Kidney epithelial cell (primary cell): ENCODE data around the gene SCNN1B. TPM values are rescaled to one million over a fixed set of nuclear protein-coding genes. Genes with fewer than 3 reads are reported as not detected.

Experiments used
- DNase-seq: peaks from one replicate; pipeline ENCODE4 v3.0.0-alpha.2; 2010; ENCODE audit warnings: low read depth
- H3K27me3 ChIP-seq: 2 replicates; pipeline ENCODE4 v1.6.0; 2011; ENCODE audit warnings: low read length; ENCODE audit not compliant: control insufficient read depth, insufficient read depth
- H3K36me3 ChIP-seq: 2 replicates; pipeline ENCODE4 v1.5.1; 2011; ENCODE audit warnings: low read length; ENCODE audit not compliant: control insufficient read depth, insufficient read depth
- H3K4me3 ChIP-seq: 2 replicates; pipeline ENCODE4 v1.5.1; 2011; ENCODE audit warnings: low read depth, mild to moderate bottlenecking, control low read depth, low read length
- CTCF ChIP-seq: IDR thresholded peaks from 2 replicates; pipeline ENCODE4 v1.5.1; 2011; ENCODE audit warnings: mild to moderate bottlenecking, moderate library complexity, low read length, control low read depth, inconsistent platforms; ENCODE audit not compliant: insufficient read depth, poor library complexity, severe bottlenecking
- total RNA-seq: library from RNA; depleted of rRNA; stranded (reverse); fragments of >200 nt; gene quantifications from 2 replicates; pipeline ENCODE4 v1.2.3, GENCODE V29; 2015

The SCNN1B gene
- total RNA-seq, 1 donor from 2014 or later: 0.38 TPM

GRCh38 chr16:23334457-23334853 lies 32.4 kb downstream of the SCNN1B start:
- Histone ChIP-seq H3K4me3 (no peak overlapping the region), H3K27me3 (no peaks in the 10 kb centered on the region), H3K36me3 (no peaks in the 10 kb centered on the region)
- TF ChIP-seq CTCF: no peak
- DNase-seq: no peak

- no peak for TF ChIP-seq CTCF
- Histone ChIP-seq H3K27me3 (no peaks in the 10 kb centered on the region), H3K4me3 (no peak overlapping the region), H3K36me3 (no peaks in the 10 kb centered on the region)
- no peak for DNase-seq
These were observed 32.8 kb downstream of the SCNN1B start for GRCh38 chr16:23334950-23335349.

DNA sequence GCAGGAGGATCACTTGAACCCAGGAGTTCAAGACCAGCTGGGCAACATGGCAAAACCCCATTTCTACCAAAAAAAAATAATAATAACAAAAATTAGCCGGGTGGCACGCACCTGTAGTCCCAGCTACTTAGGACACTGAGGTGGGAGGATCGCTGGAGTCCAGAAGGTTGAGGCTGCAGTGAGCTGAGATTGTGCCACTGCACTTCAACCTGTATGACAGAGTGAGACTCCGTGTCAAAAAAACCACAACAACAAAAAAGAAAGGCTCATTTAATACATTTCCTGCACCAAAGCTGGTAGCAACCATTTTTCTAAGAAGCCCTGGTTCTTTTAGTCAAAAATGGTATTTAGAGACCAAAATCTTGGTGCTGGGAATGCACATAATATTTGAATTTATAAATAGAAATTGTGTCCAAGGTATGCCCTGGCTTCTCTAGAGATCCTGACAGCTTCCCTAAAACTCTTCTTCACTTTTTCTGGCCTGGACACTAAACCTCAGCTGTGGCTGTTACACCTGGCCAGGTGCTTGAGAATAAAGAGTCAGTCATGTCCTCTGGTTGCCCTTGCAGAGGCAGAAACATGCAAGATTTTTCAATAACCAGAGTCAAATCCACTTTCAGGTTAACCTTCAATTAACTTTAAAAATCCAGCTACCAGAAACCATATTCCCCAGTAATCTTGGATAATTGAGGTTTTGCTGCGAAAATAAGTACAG lies 35.9 kb downstream of the SCNN1B start:
- Histone ChIP-seq H3K4me3 (no peak overlapping the region), H3K36me3 (no peaks in the 10 kb centered on the region), H3K27me3 (no peaks in the 10 kb centered on the region)
- no peak for DNase-seq
- TF ChIP-seq CTCF: no peak

DNA sequence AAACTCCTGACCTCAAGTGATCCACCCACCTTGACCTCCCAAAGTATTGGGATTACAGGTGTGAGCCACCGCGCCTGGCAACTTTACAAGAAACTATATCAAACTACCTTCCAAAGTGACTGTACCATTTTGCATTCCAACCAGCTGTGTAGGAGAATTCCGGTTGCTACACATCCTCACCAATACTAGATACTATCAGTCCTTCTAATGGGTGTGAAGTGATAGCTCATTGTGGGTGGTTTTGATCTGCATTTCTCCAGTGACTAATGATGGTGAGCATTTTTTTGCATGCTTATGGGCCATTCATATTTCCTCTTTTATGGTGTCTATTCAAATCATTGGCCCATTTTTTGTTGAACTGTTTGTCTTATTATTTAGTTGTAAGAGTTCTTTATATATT lies 37.7 kb downstream of the SCNN1B start:
- no peaks in the 10 kb centered on the region for H3K36me3 ChIP-seq
- H3K4me3 ChIP-seq: no peak overlapping the region
- no peak for DNase-seq
- no peak for TF ChIP-seq CTCF
- no peaks in the 10 kb centered on the region for H3K27me3 ChIP-seq

DNA sequence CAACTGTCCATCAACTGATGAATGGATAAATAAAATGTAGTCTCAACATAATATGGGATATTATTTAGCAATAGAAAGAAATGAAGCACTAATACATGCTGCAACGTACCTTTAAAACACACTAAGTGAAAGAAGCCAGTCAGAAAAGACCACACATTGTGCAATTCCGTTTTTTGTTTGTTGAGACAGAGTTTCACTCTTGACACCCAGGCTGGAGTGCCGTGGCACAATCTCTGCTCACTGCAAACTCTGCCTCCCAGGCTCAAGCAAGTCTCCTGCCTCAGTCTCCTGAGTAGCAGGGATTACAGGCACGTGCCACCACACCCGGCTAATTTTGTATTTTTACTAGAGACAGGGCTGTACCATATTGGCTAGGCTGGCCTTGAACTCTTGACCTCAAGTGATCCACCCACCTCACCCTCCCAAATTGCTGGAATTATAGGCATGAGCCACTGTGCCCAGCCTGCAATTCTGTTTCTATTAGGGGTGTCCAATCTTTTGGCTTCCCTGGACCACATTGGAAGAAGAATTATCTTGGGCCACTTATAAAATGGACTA lies 40.1 kb downstream of the SCNN1B start:
- Histone ChIP-seq H3K4me3 (no peak overlapping the region), H3K27me3 (no peaks in the 10 kb centered on the region), H3K36me3 (no peaks in the 10 kb centered on the region)
- DNase-seq: no peak
- no peak for TF ChIP-seq CTCF
